ENCODE measurements around the gene NFXL1. TPM values are rescaled to one million over a fixed set of nuclear protein-coding genes. Genes with fewer than 3 reads are reported as not detected.

The NFXL1 gene
- total RNA-seq, 2 experiments from 2014 or later = 17.9 to 28.4 TPM

- no peaks in the 10 kb centered on the region for H3K9me2 ChIP-seq (ENCODE audit: insufficient read depth, low read length)
- H3K4me3 ChIP-seq (ENCODE audit: low read depth, low read length, poor library complexity, severe bottlenecking) = no peak overlapping the region
- H3K36me3 ChIP-seq (ENCODE audit: insufficient read depth, low read length) = peaks cover 95% of the 10 kb centered on the region
- no peaks in the 10 kb centered on the region for H3K4me1 ChIP-seq (ENCODE audit: insufficient read depth, low read length, poor library complexity, severe bottlenecking)
- H3K79me2 ChIP-seq (ENCODE audit: insufficient read depth, low read depth, low read length) = no peaks in the 10 kb centered on the region
- intact Hi-C loops (cut with micrococcal nuclease; ENCODE audit: unreplicated experiment) = no loop called here
- no peak for TF ChIP-seq EZH2phosphoT487 (IDR thresholded peaks at IDR 0.05; ENCODE audit: borderline replicate concordance, low read depth, low read length)
- no peak for TF ChIP-seq CTCF (conservative IDR thresholded peaks at IDR 0.05; ENCODE audit: low read length)
- BruUV-seq (replicated peaks) = no TSS peak
- ChIA-PET CTCF (ENCODE audit: unreplicated experiment) (no interaction called here), POLR2A (interaction anchor here (0.7 to 1.2 kb wide), 3 partner anchors 8 to 786 kb away, joined by 3 to 5 read pairs (median 3); no protein-coding TSS in a partner anchor)
- DNase-seq (ENCODE audit: low spot score) = no peak
- H2AFZ ChIP-seq (ENCODE audit: low read length) = no peak overlapping the region
- H3K4me2 ChIP-seq (ENCODE audit: low read length) = no peak overlapping the region
- no peak overlapping the region for H3K27ac ChIP-seq (ENCODE audit: low read depth, low read length, poor library complexity, severe bottlenecking)
- H3K9me3 ChIP-seq (ENCODE audit: low read length) = no peaks in the 10 kb centered on the region
- H4K20me1 ChIP-seq (ENCODE audit: insufficient read depth, low read length) = no peaks in the 10 kb centered on the region; the same call in 1 of the 2 replicates
Measured at GRCh38 chr4:47879458-47879857, 34.9 kb downstream of the NFXL1 start.

- H3K36me3 ChIP-seq (ENCODE audit: insufficient read depth, low read length) = peaks cover 94% of the 10 kb centered on the region
Measured at GRCh38 chr4:47876784-47877546, 37.4 kb downstream of the NFXL1 start.

More at GRCh38 chr4:47876784-47877546, 37.4 kb downstream of the NFXL1 start:
- H3K4me1 ChIP-seq (ENCODE audit: insufficient read depth, low read length, poor library complexity, severe bottlenecking) = no peaks in the 10 kb centered on the region
- H3K4me3 ChIP-seq (ENCODE audit: low read depth, low read length, poor library complexity, severe bottlenecking) = no peak overlapping the region
- intact Hi-C loops (cut with micrococcal nuclease; ENCODE audit: unreplicated experiment) = no loop called here
- no peaks in the 10 kb centered on the region for H3K9me3 ChIP-seq (ENCODE audit: low read length)
- H3K9me2 ChIP-seq (ENCODE audit: insufficient read depth, low read length) = no peaks in the 10 kb centered on the region
- ChIA-PET POLR2A (interaction anchor here (0.6 to 1.5 kb wide), 2 partner anchors 23 to 29 kb away, joined by 3 to 4 read pairs; no protein-coding TSS in a partner anchor), CTCF (ENCODE audit: unreplicated experiment) (no interaction called here)
- no peak overlapping the region for H3K4me2 ChIP-seq (ENCODE audit: low read length)
- no peak overlapping the region for H3K27ac ChIP-seq (ENCODE audit: low read depth, low read length, poor library complexity, severe bottlenecking)
- no peaks in the 10 kb centered on the region; the same call in 1 of the 2 replicates for H4K20me1 ChIP-seq (ENCODE audit: insufficient read depth, low read length)
- TF ChIP-seq CTCF (conservative IDR thresholded peaks at IDR 0.05; ENCODE audit: low read length) (no peak), EZH2phosphoT487 (IDR thresholded peaks at IDR 0.05; ENCODE audit: borderline replicate concordance, low read depth, low read length) (no peak)
- H2AFZ ChIP-seq (ENCODE audit: low read length) = no peak overlapping the region
- no TSS peak for BruUV-seq (replicated peaks)
- no peaks in the 10 kb centered on the region for H3K79me2 ChIP-seq (ENCODE audit: insufficient read depth, low read depth, low read length)
- no peak for DNase-seq (ENCODE audit: low spot score)
